PC-9 (cell line): ENCODE results near the gene ALG1.

Experiments
- EZH2 ChIP-seq: fragments of 200-600 bp; sonication (generic); IDR thresholded peaks from 2 replicates; pipeline ENCODE4 v1.8.0; 2017; ENCODE audit warnings: antibody characterized with exemption, low read depth
- TF ChIP-seq, protein P1 (sequence below): fragments of 200-600 bp; sonication (generic); conservative IDR thresholded peaks from 2 replicates; pipeline ENCODE4 v1.6.1; 2017; ENCODE audit warnings: mixed run types, antibody characterized with exemption, mild to moderate bottlenecking, moderate library complexity

DNA sequence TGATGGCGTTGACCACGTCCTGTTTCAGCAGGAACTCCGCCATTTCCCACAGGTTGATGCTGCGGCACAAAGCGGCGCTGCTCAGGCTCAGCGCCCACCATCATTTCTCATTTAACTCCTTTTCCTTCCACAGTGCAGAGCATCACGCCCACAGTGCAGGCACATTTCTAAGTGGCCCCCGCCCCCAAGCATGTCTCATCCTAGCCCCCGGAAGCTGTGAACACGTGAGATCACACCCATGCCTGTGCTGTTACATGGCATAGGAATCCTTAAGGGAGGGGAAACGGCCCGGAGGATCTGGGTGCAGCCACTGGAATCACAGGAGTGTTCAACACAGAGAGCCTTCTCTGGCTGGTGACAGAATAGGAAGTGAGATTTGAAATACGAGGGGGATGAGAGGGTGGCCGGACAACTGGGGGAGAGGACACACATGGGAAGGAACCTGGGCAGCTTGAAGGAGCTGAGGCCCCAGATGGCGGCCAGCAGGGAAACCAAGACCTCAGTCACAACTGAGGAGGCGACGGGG, 42.6 kb upstream of the ALG1 start:
- TF ChIP-seq EZH2: no peak
- TF ChIP-seq, protein P1, sequence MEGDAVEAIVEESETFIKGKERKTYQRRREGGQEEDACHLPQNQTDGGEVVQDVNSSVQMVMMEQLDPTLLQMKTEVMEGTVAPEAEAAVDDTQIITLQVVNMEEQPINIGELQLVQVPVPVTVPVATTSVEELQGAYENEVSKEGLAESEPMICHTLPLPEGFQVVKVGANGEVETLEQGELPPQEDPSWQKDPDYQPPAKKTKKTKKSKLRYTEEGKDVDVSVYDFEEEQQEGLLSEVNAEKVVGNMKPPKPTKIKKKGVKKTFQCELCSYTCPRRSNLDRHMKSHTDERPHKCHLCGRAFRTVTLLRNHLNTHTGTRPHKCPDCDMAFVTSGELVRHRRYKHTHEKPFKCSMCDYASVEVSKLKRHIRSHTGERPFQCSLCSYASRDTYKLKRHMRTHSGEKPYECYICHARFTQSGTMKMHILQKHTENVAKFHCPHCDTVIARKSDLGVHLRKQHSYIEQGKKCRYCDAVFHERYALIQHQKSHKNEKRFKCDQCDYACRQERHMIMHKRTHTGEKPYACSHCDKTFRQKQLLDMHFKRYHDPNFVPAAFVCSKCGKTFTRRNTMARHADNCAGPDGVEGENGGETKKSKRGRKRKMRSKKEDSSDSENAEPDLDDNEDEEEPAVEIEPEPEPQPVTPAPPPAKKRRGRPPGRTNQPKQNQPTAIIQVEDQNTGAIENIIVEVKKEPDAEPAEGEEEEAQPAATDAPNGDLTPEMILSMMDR: no peak
